Measurements from ENCODE around the gene HABP4.

GRCh38 chr9:96514108-96514799 is 64.3 kb downstream of the HABP4 start:
- no peak for TF ChIP-seq FOXM1 (IDR thresholded peaks at IDR 0.05; ENCODE audit: borderline replicate concordance)
- TF ChIP-seq CTBP1 (IDR thresholded peaks at IDR 0.05; ENCODE audit: borderline replicate concordance) = no peak
- TF ChIP-seq ZNF384 (IDR thresholded peaks at IDR 0.05) = no peak
- no peak for TF ChIP-seq ELF4 (IDR thresholded peaks at IDR 0.05)
- TF ChIP-seq FOXA1 (IDR thresholded peaks at IDR 0.05) = no peak
- TF ChIP-seq BHLHE40 (IDR thresholded peaks at IDR 0.05; ENCODE audit: borderline replicate concordance) = no peak
- TF ChIP-seq HDGF (IDR thresholded peaks at IDR 0.05; ENCODE audit: borderline replicate concordance) = no peak
- no peak for TF ChIP-seq LEF1 (IDR thresholded peaks at IDR 0.05; ENCODE audit: borderline replicate concordance)
- no peak for TF ChIP-seq ARNT (IDR thresholded peaks at IDR 0.05)
- no peak for TF ChIP-seq SP1 (IDR thresholded peaks at IDR 0.05)
- TF ChIP-seq TARDBP (IDR thresholded peaks at IDR 0.05) = no peak
- TF ChIP-seq PKNOX1 (IDR thresholded peaks at IDR 0.05) = no peak
- no peak for TF ChIP-seq SUZ12 (IDR thresholded peaks at IDR 0.05)
- TF ChIP-seq L3MBTL2 (conservative IDR thresholded peaks at IDR 0.05) = no peak

All from HEK293T (cell line).